ENCODE measurements around the gene SERGEF. TPM values are rescaled to one million over a fixed set of nuclear protein-coding genes. Genes with fewer than 3 reads are reported as not detected.

SERGEF gene
- polyA plus RNA-seq, 2 of the 4 experiments (the other 2 are of a cell fraction), result 20.7 to 24.1 TPM

- H3K27ac ChIP-seq, result no peak overlapping the region
- H3K9me3 ChIP-seq, result no peaks in the 10 kb centered on the region
- FAIRE-seq (no peak), ATAC-seq (no peak), DNase-seq (ENCODE audit: low read depth in 1 of 2, low spot score in 1 of 2) (no peak)
- no peak overlapping the region for H3K4me3 ChIP-seq
- no peak overlapping the region for H3K4me2 ChIP-seq
- WGBS (ENCODE audit: missing lambda C conversion rate), result 13% methylated on average over 7 of the region's 15 CpGs
- TF ChIP-seq RFX5 (IDR thresholded peaks at IDR 0.05) (no peak), GATA3 (IDR thresholded peaks at IDR 0.05; ENCODE audit: borderline replicate concordance) (no peak), CHD4 (IDR thresholded peaks at IDR 0.05; ENCODE audit: borderline replicate concordance) (no peak), PBX3 (IDR thresholded peaks at IDR 0.05) (no peak), TP53 (CRISPR knock-in tag; IDR thresholded peaks at IDR 0.05) (no peak), POLR2AphosphoS2 (conservative IDR thresholded peaks at IDR 0.05; ENCODE audit: low read length) (no peak), ZC3H11A (IDR thresholded peaks at IDR 0.05) (no peak), POLR2A (IDR thresholded peaks at IDR 0.05; ENCODE audit: low read length) (no peak), CEBPB (IDR thresholded peaks at IDR 0.05) (no peak), HEYL (CRISPR knock-in tag; IDR thresholded peaks at IDR 0.05) (no peak), RNF2 (IDR thresholded peaks at IDR 0.05; ENCODE audit: borderline replicate concordance, low read depth) (no peak), EP300 (IDR thresholded peaks at IDR 0.05) (no peak), REST (IDR thresholded peaks at IDR 0.05) (no peak)
- TF ChIP-seq, protein P1, sequence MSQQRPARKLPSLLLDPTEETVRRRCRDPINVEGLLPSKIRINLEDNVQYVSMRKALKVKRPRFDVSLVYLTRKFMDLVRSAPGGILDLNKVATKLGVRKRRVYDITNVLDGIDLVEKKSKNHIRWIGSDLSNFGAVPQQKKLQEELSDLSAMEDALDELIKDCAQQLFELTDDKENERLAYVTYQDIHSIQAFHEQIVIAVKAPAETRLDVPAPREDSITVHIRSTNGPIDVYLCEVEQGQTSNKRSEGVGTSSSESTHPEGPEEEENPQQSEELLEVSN (IDR thresholded peaks at IDR 0.05; ENCODE audit: borderline replicate concordance, low read depth), result no peak
- TF ChIP-seq, protein P2, sequence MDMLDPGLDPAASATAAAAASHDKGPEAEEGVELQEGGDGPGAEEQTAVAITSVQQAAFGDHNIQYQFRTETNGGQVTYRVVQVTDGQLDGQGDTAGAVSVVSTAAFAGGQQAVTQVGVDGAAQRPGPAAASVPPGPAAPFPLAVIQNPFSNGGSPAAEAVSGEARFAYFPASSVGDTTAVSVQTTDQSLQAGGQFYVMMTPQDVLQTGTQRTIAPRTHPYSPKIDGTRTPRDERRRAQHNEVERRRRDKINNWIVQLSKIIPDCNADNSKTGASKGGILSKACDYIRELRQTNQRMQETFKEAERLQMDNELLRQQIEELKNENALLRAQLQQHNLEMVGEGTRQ (IDR thresholded peaks at IDR 0.05), result no peak
- CTCF ChIA-PET, result interaction anchor here (2.0 kb wide), 1 partner anchor 45 kb away, joined by 5 read pairs; no protein-coding TSS in a partner anchor
- POLR2A ChIA-PET, result no interaction called here
- no peaks in the 10 kb centered on the region for H3K4me1 ChIP-seq
Observed at GRCh38 chr11:17776212-17776875, 236.5 kb downstream of the SERGEF start.

DNA sequence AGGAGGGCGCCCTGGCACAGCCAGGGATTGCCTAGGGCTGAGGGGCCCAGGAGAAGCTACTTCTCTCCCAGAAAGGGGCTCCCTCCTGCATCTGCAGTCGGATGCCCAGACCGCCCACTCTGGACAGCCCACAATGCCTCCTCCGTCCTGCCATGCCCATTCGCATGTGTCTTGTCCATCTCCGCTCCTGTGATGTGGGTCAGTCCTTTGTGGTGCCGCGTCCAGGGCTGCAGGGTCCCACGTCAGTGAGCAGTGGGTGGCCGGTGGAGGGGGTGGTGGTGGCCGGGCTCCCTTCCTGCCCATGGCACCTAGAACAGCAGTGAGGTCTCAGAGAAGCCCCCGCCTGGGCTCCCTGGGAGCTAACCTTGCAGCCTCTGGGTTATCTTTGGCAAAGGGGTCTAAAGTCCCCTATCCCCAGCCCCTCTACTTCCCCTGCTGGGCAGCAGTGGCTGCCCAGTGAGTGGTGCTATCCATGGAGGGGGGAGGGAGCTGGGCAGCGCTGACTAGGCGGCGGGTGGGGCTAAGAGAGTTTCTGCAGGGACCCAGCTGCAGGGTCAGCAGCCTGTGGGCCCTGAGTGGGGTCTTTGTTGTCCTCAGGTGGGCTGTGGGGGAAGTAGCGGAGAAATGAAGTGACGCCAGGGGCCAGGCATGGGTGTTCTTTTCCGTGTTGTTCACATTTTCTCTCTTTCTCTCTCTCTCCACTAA, 237.2 kb downstream of the SERGEF start:
- H3K27ac ChIP-seq, result no peak overlapping the region
- no peak overlapping the region for H3K4me3 ChIP-seq
- POLR2A ChIA-PET, result no interaction called here
- no peak for FAIRE-seq
- TF ChIP-seq CBX8 (IDR thresholded peaks at IDR 0.05) (no peak), RCOR1 (IDR thresholded peaks at IDR 0.05; ENCODE audit: low read depth, low read length) (no peak), FOSL2 (IDR thresholded peaks at IDR 0.05) (no peak), FOSL2 (CRISPR knock-in tag; IDR thresholded peaks at IDR 0.05) (no peak), RAD21 (conservative IDR thresholded peaks at IDR 0.05 in 1 of 2, IDR thresholded peaks at IDR 0.05 in 1 of 2) (no peak), TFCP2L1 (CRISPR knock-in tag; IDR thresholded peaks at IDR 0.05) (no peak), MAX (IDR thresholded peaks at IDR 0.05) (no peak), GATA3 (IDR thresholded peaks at IDR 0.05; ENCODE audit: borderline replicate concordance) (no peak), REST (IDR thresholded peaks at IDR 0.05) (no peak), NFE2L2 (conservative IDR thresholded peaks at IDR 0.05; ENCODE audit: low read length) (no peak), RFX5 (IDR thresholded peaks at IDR 0.05) (no peak), JUN (IDR thresholded peaks at IDR 0.05) (no peak), ZFP36 (IDR thresholded peaks at IDR 0.05; ENCODE audit: borderline replicate concordance, partially characterized antibody) (no peak), KDM5A (IDR thresholded peaks at IDR 0.05) (no peak), CHD4 (IDR thresholded peaks at IDR 0.05; ENCODE audit: borderline replicate concordance) (no peak), FOXS1 (CRISPR knock-in tag; IDR thresholded peaks at IDR 0.05) (no peak)
- 41% methylated on average over 15 of the region's 18 CpGs for WGBS (ENCODE audit: missing lambda C conversion rate)
- ATAC-seq, result no peak
- DNase-seq (ENCODE audit: low read depth in 1 of 2, low spot score in 1 of 2), result no peak
- H3K4me2 ChIP-seq, result no peak overlapping the region
- H3K9me3 ChIP-seq, result no peaks in the 10 kb centered on the region
- CTCF ChIA-PET, result interaction anchor here (2.0 kb wide), 1 partner anchor 44 kb away, joined by 5 read pairs; no protein-coding TSS in a partner anchor
- H3K4me1 ChIP-seq, result no peaks in the 10 kb centered on the region

Measured in A549 (cell line).